Measurements from ENCODE around the gene ANKRD13A. TPM values are rescaled to one million over a fixed set of nuclear protein-coding genes. Genes with fewer than 3 reads are reported as not detected.
A peak's percentile ranks its signal among the peaks of the same experiment; 100 is the strongest.

ANKRD13A gene
- total and polyA plus RNA-seq, 2 donors (not counting 1 experiment from before 2014, with no cell fraction given) = 150 to 185 TPM

DNA sequence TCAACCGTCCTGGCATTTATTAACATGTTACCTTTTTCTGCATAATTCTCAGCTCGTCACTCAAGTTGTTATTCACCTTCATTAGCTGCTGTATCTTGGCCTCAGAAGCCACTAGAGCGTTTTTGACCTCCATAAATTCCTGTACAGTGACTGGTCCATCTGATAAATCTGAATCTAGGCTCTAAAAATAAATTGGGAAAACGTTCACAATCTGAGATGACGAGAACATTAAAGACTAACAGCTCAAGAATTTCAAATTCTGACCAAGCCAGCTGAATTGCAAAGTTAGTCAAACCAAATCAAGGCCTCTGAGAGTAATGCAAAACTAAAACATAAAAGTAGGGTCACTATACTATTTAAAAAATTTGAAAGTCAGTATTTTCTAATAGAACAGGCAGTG, 48.1 kb upstream of the ANKRD13A start:
- Mint-ChIP-seq H3K27ac (peak overlapping the region; percentile 0), H3K27me3 (no peaks in the 10 kb centered on the region), H3K9me3 (ENCODE audit: insufficient read depth) (no peaks in the 10 kb centered on the region), H3K4me3 (no peak overlapping the region), H3K4me1 (peaks cover 38% of the 10 kb centered on the region)
- no peak for TF ChIP-seq EZH2 (IDR thresholded peaks at IDR 0.05; ENCODE audit: borderline replicate concordance, insufficient read depth, low read depth, low read length, poor library complexity, severe bottlenecking)
- no peak for TF ChIP-seq CTCF (IDR thresholded peaks at IDR 0.05)
- no peak for DNase-seq
- Histone ChIP-seq H3K4me2 (replicated peaks; ENCODE audit: low read depth, low read length, poor library complexity, severe bottlenecking) (no peak overlapping the region), H3K9me3 (ENCODE audit: control extremely low read depth in 1 of 3, control insufficient read depth in 2 of 3, insufficient read depth in 1 of 3, low read length in 2 of 3) (no peaks in the 10 kb centered on the region), H3K9ac (ENCODE audit: low read length) (no peak overlapping the region), H3K27ac (ENCODE audit: low read length in 2 of 2) (no peak overlapping the region), H3K4me1 (ENCODE audit: control insufficient read depth in 2 of 2, insufficient read depth in 2 of 2, low read length in 2 of 2) (peaks cover 21 to 25% of the 10 kb centered on the region in 2 donors), H4K20me1 (ENCODE audit: control insufficient read depth, insufficient read depth, low read length, poor library complexity, severe bottlenecking) (no peaks in the 10 kb centered on the region), H3K27me3 (replicated peaks in 1 of 4; ENCODE audit: control extremely low read depth in 1 of 4, control insufficient read depth in 3 of 4, insufficient read depth in 4 of 4, low read length in 3 of 4) (no peaks in the 10 kb centered on the region), H2AFZ (ENCODE audit: insufficient read depth, low read depth, low read length, poor library complexity, severe bottlenecking) (no peak overlapping the region), H3K4me3 (ENCODE audit: control extremely low read depth in 1 of 5, extremely low read depth in 1 of 5, insufficient read depth in 1 of 5, low read depth in 2 of 5, low read length in 4 of 5) (no peak overlapping the region), H3K79me2 (ENCODE audit: control insufficient read depth, insufficient read depth, low read length) (no peaks in the 10 kb centered on the region), H3K36me3 (replicated peaks in 1 of 2; ENCODE audit: control extremely low read depth in 1 of 2, control insufficient read depth in 1 of 2, extremely low read depth in 1 of 2, insufficient read depth in 2 of 2, low read length in 1 of 2) (peaks cover 29 to 85% of the 10 kb centered on the region in 2 experiments)
- ChIA-PET CTCF (interaction anchor here (1.4 kb wide), 1 partner anchor 98 kb away, joined by 3 read pairs; no protein-coding TSS in a partner anchor), POLR2A (no interaction called here)
- no peak for ATAC-seq (ENCODE audit: low read depth)
- WGBS (ENCODE audit: insufficient coverage) = 96% methylated on average over 3 of the region's 5 CpGs
- intact Hi-C loops (cut with micrococcal nuclease) = no loop called here

DNA sequence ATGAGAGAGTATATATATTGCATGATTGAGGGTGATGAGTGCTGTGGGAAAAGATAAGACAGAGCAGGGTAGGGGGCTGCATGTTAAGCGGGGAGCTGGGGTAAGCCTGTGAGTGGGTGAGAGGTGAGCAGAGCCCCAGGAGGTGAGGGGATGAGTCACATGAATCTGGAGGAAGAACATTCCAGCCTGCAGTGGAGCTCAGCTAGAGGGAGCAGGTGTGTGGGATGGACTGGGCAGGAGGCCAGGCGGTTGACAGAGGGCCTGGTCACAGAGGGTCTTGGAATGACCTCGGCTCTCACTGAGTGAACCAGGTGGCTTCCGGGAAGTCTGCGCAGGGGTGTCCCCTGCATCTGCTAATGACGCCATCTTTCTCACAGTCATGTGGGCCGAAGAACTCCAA, 47.5 kb upstream of the ANKRD13A start:
- ATAC-seq (ENCODE audit: low read depth) = no peak
- H3K4me3 Mint-ChIP-seq = no peak overlapping the region
- H3K27me3 Mint-ChIP-seq = no peaks in the 10 kb centered on the region
- no peaks in the 10 kb centered on the region for H3K79me2 ChIP-seq (ENCODE audit: control insufficient read depth, insufficient read depth, low read length)
- H3K4me1 ChIP-seq (ENCODE audit: control insufficient read depth in 2 of 2, insufficient read depth in 2 of 2, low read length in 2 of 2) = peaks cover 17 to 21% of the 10 kb centered on the region in 2 donors
- H3K27me3 ChIP-seq (replicated peaks in 1 of 4; ENCODE audit: control extremely low read depth in 1 of 4, control insufficient read depth in 3 of 4, insufficient read depth in 4 of 4, low read length in 3 of 4) = no peaks in the 10 kb centered on the region
- no peaks in the 10 kb centered on the region for H4K20me1 ChIP-seq (ENCODE audit: control insufficient read depth, insufficient read depth, low read length, poor library complexity, severe bottlenecking)
- WGBS (ENCODE audit: insufficient coverage) = 100% methylated on average over 4 of the region's 7 CpGs
- H3K4me2 ChIP-seq (replicated peaks; ENCODE audit: low read depth, low read length, poor library complexity, severe bottlenecking) = no peak overlapping the region
- H3K9me3 ChIP-seq (ENCODE audit: control extremely low read depth in 1 of 3, control insufficient read depth in 2 of 3, insufficient read depth in 1 of 3, low read length in 2 of 3) = no peaks in the 10 kb centered on the region
- TF ChIP-seq CTCF (IDR thresholded peaks at IDR 0.05) = no peak
- no peak for TF ChIP-seq EZH2 (IDR thresholded peaks at IDR 0.05; ENCODE audit: borderline replicate concordance, insufficient read depth, low read depth, low read length, poor library complexity, severe bottlenecking)
- DNase-seq = no peak
- H3K4me1 Mint-ChIP-seq = peaks cover 35% of the 10 kb centered on the region
- POLR2A ChIA-PET = no interaction called here
- peaks cover 29 to 86% of the 10 kb centered on the region in 2 experiments for H3K36me3 ChIP-seq (replicated peaks in 1 of 2; ENCODE audit: control extremely low read depth in 1 of 2, control insufficient read depth in 1 of 2, extremely low read depth in 1 of 2, insufficient read depth in 2 of 2, low read length in 1 of 2)
- H3K9ac ChIP-seq (ENCODE audit: low read length) = no peak overlapping the region
- intact Hi-C loops (cut with micrococcal nuclease) = no loop called here
- peak overlapping the region in 1 of 2 donors; percentile 24 for H3K27ac ChIP-seq (ENCODE audit: low read length in 2 of 2)
- H3K27ac Mint-ChIP-seq = peak overlapping the region; percentile 72
- H3K9me3 Mint-ChIP-seq (ENCODE audit: insufficient read depth) = no peaks in the 10 kb centered on the region
- H2AFZ ChIP-seq (ENCODE audit: insufficient read depth, low read depth, low read length, poor library complexity, severe bottlenecking) = no peak overlapping the region
- CTCF ChIA-PET = interaction anchor here (1.2 to 1.4 kb wide), 2 partner anchors 99 to 480 kb away, joined by 3 read pairs; no protein-coding TSS in a partner anchor
- no peak overlapping the region for H3K4me3 ChIP-seq (ENCODE audit: control extremely low read depth in 1 of 5, extremely low read depth in 1 of 5, insufficient read depth in 1 of 5, low read depth in 2 of 5, low read length in 4 of 5)
